OCI-LY7 (cell line): ENCODE data around the gene KMT5B. TPM values are rescaled to one million over a fixed set of nuclear protein-coding genes. Genes with fewer than 3 reads are reported as not detected.

Source experiments
- BruUV-seq: library from RNA; stranded (reverse); fragments of 400-500 nt; replicated peaks from 2 replicates; lab custom pipeline; 2021; lab: Mats Ljungman, UMichigan
- CTCF ChIA-PET: fragments of 300-600 bp; sonication (Branson Sonifier 250); formaldehyde crosslinking; loops from one replicate; lab custom pipeline; 2022; ENCODE audit warnings: antibody characterized with exemption; ENCODE audit not compliant: unreplicated experiment; lab: Charles Lee
- POLR2A ChIA-PET: fragments of 300-600 bp; sonication (Branson Sonifier 250); formaldehyde crosslinking; loops from one replicate; lab custom pipeline; 2022; ENCODE audit warnings: antibody characterized with exemption; lab: Charles Lee
- DNase-seq: peaks from one replicate; pipeline ENCODE4 v3.0.0-alpha.2; 2015; ENCODE audit warnings: low spot score
- H2AFZ ChIP-seq: fragments of 200-600 bp; sonication (generic), shearing (Covaris generic); 2 replicates; pipeline ENCODE4 v1.6.1; 2014; ENCODE audit warnings: mild to moderate bottlenecking, antibody characterized with exemption, low read length, moderate library complexity
- H3K27ac ChIP-seq: fragments of 200-600 bp; sonication (generic); 2 replicates; pipeline ENCODE4 v1.5.1; 2014; ENCODE audit warnings: mixed run types, low read depth, mild to moderate bottlenecking, moderate library complexity, low read length, inconsistent platforms; ENCODE audit not compliant: poor library complexity, severe bottlenecking
- H3K36me3 ChIP-seq: fragments of 200-600 bp; sonication (generic); 2 replicates; pipeline ENCODE4 v1.6.1; 2014; ENCODE audit warnings: mild to moderate bottlenecking, antibody characterized with exemption, low read length, moderate library complexity, mixed read lengths; ENCODE audit not compliant: insufficient read depth
- H3K4me1 ChIP-seq: fragments of 200-600 bp; sonication (generic); 2 replicates; pipeline ENCODE4 v1.5.1; 2014; ENCODE audit warnings: mild to moderate bottlenecking, low read length; ENCODE audit not compliant: insufficient read depth, poor library complexity, severe bottlenecking
- H3K4me2 ChIP-seq: fragments of 200-600 bp; sonication (generic); 2 replicates; pipeline ENCODE4 v1.6.1; 2014; ENCODE audit warnings: mild to moderate bottlenecking, low read length
- H3K4me3 ChIP-seq: fragments of 200-600 bp; sonication (generic); 2 replicates; pipeline ENCODE4 v1.5.1; 2014; ENCODE audit warnings: mild to moderate bottlenecking, low read depth, low read length; ENCODE audit not compliant: poor library complexity, severe bottlenecking
- H3K79me2 ChIP-seq: fragments of 200-600 bp; sonication (generic); 2 replicates; pipeline ENCODE4 v1.6.1; 2016; ENCODE audit warnings: low read depth, mild to moderate bottlenecking, low read length, moderate library complexity, mixed read lengths; ENCODE audit not compliant: insufficient read depth
- H3K9me2 ChIP-seq: fragments of 200-600 bp; sonication (generic); 2 replicates; pipeline ENCODE4 v1.6.1; 2016; ENCODE audit warnings: mild to moderate bottlenecking, low read length, mixed read lengths; ENCODE audit not compliant: insufficient read depth
- H3K9me3 ChIP-seq: fragments of 200-600 bp; sonication (generic); 2 replicates; pipeline ENCODE4 v1.6.1; 2014; ENCODE audit warnings: mild to moderate bottlenecking, mixed run types, low read length, mixed read lengths
- H4K20me1 ChIP-seq: fragments of 200-600 bp; sonication (generic); 2 replicates; pipeline ENCODE4 v1.6.1; 2014; ENCODE audit warnings: mild to moderate bottlenecking, antibody characterized with exemption, low read length, moderate library complexity, mixed read lengths; ENCODE audit not compliant: insufficient read depth
- CTCF ChIP-seq: fragments of 200-600 bp; sonication (generic); conservative IDR thresholded peaks from 2 replicates; pipeline ENCODE4 v1.5.1; 2014; ENCODE audit warnings: mild to moderate bottlenecking, antibody characterized with exemption, low read length, moderate library complexity, mixed read lengths
- EZH2phosphoT487 ChIP-seq: fragments of 200-600 bp; sonication (generic); IDR thresholded peaks from 2 replicates; pipeline ENCODE4 v1.6.1; 2018; ENCODE audit warnings: low read depth, borderline replicate concordance, mild to moderate bottlenecking, mixed run types, antibody characterized with exemption, low read length, moderate library complexity, mixed read lengths
- intact Hi-C: fragments of 100-400 bp; cut with micrococcal nuclease; formaldehyde crosslinking; loops from one replicate; pipeline ENCODE4 v1.10.0; 2022; ENCODE audit not compliant: unreplicated experiment
- total RNA-seq, 2 experiments: library from RNA; depleted of rRNA in 1 of 2; stranded (reverse); fragments of >200 nt in 1 of 2; shearing (Covaris generic) in 1 of 2; gene quantifications; 2 replicates each; pipeline ENCODE4 v1.2.3, GENCODE V29; 2014 to 2022

KMT5B gene
- total RNA-seq, 2 experiments from 2014 or later: 14.3 to 28.8 TPM

DNA sequence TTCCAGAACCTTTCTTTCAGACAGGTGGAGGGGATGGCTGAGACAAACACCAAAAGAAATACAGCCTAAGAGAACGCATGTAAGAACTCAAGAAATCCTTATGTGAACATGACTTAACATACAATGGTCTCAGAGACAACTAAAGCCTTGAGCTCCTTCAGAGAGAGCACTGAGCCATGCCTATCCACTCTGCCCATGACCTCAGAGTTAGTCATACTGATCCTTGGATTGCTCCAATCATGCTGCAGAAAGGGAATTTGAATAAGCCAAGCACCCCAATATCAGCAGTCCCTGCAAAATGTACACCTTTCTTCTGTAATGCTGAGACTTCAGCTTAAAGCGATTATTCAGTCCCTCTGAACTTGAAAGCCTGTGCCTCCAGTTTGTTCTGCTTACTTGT lies 48.7 kb downstream of the KMT5B start:
- Histone ChIP-seq H3K36me3 (peaks cover 33% of the 10 kb centered on the region), H3K79me2 (no peaks in the 10 kb centered on the region), H3K27ac (no peak overlapping the region), H3K9me3 (no peaks in the 10 kb centered on the region), H3K4me3 (no peak overlapping the region), H2AFZ (no peak overlapping the region), H3K4me1 (peaks cover 3% of the 10 kb centered on the region), H3K4me2 (no peak overlapping the region), H3K9me2 (no peaks in the 10 kb centered on the region), H4K20me1 (no peaks in the 10 kb centered on the region)
- TF ChIP-seq EZH2phosphoT487 (no peak), CTCF (no peak)
- ChIA-PET CTCF (interaction anchor here (0.6 kb wide), 1 partner anchor 14 kb away, joined by 3 read pairs; no protein-coding TSS in a partner anchor), POLR2A (interaction anchor here (1.2 kb wide), 1 partner anchor 10 kb away, joined by 4 read pairs; no protein-coding TSS in a partner anchor)
- no TSS peak for BruUV-seq
- intact Hi-C loops: no loop called here
- DNase-seq: no peak

GRCh38 chr11:68163691-68164090 lies 49.4 kb downstream of the KMT5B start:
- Histone ChIP-seq H3K9me2 (no peaks in the 10 kb centered on the region), H2AFZ (no peak overlapping the region), H3K27ac (no peak overlapping the region), H3K4me3 (no peak overlapping the region), H3K4me1 (peaks cover 3% of the 10 kb centered on the region), H3K79me2 (no peaks in the 10 kb centered on the region), H3K4me2 (no peak overlapping the region), H3K9me3 (no peaks in the 10 kb centered on the region), H3K36me3 (peaks cover 26% of the 10 kb centered on the region), H4K20me1 (no peaks in the 10 kb centered on the region)
- POLR2A ChIA-PET: interaction anchor here (0.6 to 1.2 kb wide), 2 partner anchors 9 to 62 kb away, joined by 3 to 4 read pairs; no protein-coding TSS in a partner anchor
- intact Hi-C loops: no loop called here
- no peak for DNase-seq
- BruUV-seq: no TSS peak
- CTCF ChIA-PET: interaction anchor here (0.6 kb wide), 1 partner anchor 14 kb away, joined by 3 read pairs; no protein-coding TSS in a partner anchor
- TF ChIP-seq CTCF: no peak
- no peak for TF ChIP-seq EZH2phosphoT487

GRCh38 chr11:68160100-68160695 lies 52.9 kb downstream of the KMT5B start:
- intact Hi-C loops: no loop called here
- H3K4me1 ChIP-seq: peaks cover 3% of the 10 kb centered on the region
- ChIA-PET POLR2A (interaction anchor here (0.5 to 0.7 kb wide), 2 partner anchors 34 to 382 kb away, joined by 3 read pairs; no protein-coding TSS in a partner anchor), CTCF (no interaction called here)
- H3K4me2 ChIP-seq: no peak overlapping the region
- no peaks in the 10 kb centered on the region for H3K79me2 ChIP-seq
- H3K9me2 ChIP-seq: no peaks in the 10 kb centered on the region
- H3K4me3 ChIP-seq: no peak overlapping the region
- BruUV-seq: no TSS peak
- H3K36me3 ChIP-seq: no peaks in the 10 kb centered on the region
- no peaks in the 10 kb centered on the region for H3K9me3 ChIP-seq
- H3K27ac ChIP-seq: no peak overlapping the region
- no peak for DNase-seq
- no peak for TF ChIP-seq CTCF
- no peak overlapping the region for H2AFZ ChIP-seq
- H4K20me1 ChIP-seq: no peaks in the 10 kb centered on the region
